Activated T-helper 1 cell treated with Interleukin-2 at 50 U/mL for 16 hours (primary cell): ENCODE data around the gene ALDH1A2.

Experiments
- DNase-seq: peaks from one replicate; pipeline ENCODE4 v3.0.0-alpha.2; 2020; ENCODE audit warnings: low read depth

The ALDH1A2 gene

DNA sequence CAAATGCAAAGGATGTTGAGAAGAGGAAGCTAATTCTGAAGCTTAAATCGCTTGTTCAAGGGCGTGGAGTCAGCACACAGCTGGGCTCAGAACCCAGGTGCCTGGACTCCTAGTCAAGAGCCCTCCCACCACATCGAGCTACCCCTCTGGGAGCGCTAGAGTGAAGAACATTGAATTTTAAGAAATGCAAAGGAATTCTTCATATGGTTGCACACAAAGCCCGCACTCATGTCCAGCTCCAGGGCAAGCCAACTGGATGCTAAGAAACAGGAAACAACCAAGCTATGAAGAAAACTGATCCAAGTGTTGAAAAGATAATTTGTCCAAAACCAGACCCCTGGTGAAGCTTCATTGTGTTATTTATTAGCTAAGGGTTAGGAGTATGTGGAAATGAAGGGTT, 122.3 kb downstream of the ALDH1A2 start:
- DNase-seq, result no peak

- no peak for DNase-seq
These were observed 123.7 kb downstream of the ALDH1A2 start for GRCh38 chr15:57941816-57942215.

DNA sequence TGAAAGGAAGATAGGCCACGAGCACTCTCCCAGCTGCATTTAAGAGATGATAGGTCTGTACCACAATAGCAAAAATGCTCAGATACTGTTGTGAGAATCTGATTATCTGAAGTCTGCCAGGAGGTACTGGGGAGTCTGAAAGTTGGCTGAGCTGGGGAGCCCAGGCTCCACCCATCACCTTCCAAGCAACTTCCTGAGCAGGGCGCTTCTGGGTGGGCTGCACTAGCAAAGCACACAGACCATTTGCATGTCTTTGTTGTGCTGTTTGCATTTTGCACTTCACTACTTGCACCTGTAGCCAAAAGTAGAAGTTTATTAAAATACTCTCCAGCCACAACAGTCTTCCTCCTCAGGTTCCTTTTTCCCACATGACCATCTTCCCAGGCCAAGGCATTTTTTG, 133.2 kb downstream of the ALDH1A2 start:
- no peak for DNase-seq

DNA sequence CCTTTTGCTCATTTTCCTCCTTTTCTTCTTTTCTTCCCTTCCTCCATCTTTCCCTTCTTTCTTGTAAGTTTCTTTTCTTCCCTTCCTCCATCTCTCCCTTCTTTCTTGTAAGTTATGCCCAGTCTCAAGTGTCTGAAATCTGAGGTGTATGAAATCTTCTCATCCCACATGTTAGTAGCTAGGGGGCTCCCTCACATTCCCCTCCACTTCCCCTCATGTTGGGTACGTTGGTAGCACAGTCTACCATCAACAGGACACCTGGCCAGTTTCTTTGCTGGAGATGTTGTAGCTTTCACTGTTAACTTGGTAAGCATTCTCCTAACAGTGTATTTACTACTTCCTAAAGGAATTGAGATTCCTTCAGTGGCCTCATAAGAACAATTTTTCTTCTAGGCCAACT, 133.9 kb downstream of the ALDH1A2 start:
- DNase-seq, result no peak

GRCh38 chr15:57927091-57927631, 138.3 kb downstream of the ALDH1A2 start:
- DNase-seq, result no peak

DNA sequence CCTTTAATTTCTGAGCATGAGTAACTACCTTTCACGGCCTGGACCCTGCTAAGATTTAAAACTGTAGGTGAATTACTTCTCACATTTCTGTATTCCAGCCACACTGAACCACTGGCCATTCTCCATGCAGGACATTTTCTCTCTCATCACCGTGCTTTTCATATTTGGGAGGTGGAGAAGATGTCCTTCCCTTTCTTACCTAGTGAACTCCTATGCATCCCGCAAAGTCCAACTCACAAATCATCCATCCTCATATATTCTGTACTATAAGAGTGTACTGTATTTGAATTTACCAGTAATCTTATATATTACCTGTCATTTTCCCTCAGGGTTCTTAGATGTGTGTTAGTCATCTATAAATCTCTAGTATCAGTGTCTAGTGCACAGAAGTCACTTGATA, 139.9 kb downstream of the ALDH1A2 start:
- no peak for DNase-seq

GRCh38 chr15:57924598-57924997, 140.9 kb downstream of the ALDH1A2 start:
- no peak for DNase-seq

DNA sequence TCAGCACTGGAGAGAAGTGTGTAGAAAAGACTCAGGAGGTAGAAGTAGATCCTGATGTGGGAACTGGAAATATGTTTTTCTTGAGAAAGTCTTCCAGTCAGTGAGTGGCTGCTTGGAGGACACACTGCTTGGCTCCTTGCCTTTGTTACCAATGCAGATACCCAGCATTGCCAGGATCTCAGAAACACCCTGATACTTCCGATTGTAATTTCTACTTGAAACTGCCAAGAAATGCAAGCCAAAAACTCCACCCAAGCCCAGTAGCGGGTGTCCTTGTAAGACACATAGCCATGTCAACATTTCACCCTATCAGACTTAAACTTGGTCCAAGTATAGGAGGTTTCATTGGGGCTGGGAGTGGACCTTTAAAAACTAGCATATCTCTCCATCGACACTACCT, 141.8 kb downstream of the ALDH1A2 start:
- DNase-seq, result no peak

DNA sequence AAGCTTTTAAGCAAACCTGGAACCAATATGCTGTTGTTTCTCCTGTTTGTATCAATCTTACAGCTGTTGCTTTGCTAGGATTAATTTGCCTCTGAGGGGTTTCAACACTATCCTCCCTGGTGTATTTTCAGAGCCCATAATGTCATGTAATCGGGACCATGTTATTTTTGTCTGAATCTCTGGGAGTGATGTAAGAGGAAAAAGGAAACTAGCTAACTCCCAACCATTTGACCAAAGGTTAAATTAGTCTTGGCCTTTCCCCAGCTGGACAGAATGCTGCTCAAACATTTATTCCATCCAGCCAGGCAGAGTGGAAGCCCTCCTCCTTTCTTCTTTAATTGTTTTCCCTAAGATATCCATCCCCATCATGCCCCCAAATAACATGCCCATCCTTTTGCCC, 142.2 kb downstream of the ALDH1A2 start:
- no peak for DNase-seq

- no peak for DNase-seq
These were observed 142.7 kb downstream of the ALDH1A2 start for GRCh38 chr15:57922776-57923175.

DNA sequence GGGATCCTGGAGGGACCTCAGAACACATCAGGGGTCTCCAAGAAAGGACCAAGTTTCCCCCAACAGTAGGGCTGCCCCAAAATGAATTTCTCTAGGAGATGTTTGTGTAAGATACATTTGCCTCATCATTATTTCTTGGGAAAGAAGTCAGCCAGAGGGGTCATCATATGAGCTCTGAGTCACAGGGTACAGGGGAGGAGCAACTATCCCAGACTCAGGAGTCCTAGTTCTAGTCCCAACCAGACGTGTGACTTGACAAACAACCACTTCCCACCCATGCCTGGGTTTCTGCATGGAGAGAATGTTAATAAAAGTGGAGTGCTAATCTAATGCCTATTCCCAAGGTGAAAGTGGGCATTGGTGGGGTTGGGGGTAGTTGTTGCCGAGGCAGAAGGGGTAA, 144.1 kb downstream of the ALDH1A2 start:
- DNase-seq, result no peak

DNA sequence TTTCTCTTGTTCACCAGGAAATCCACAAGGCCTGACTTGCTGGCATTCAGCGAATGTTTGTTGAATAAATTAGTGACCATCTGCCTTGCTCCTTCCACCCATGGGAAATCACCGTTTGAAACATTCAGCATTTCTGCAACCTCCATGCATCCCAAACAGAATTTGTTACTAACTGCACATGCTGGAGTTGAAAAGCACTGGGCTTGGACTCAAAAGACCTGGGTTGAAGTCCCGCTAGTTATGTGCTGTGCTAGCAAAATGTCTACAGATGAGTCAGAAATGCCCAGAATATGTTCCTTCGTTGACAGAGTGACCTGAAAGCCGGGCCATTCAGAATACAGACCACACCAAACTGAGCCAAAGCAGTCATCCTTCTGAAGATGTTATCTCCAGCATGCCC, 144.6 kb downstream of the ALDH1A2 start:
- no peak for DNase-seq

GRCh38 chr15:57919754-57920153, 145.8 kb downstream of the ALDH1A2 start:
- no peak for DNase-seq

- no peak for DNase-seq
These were observed 147.5 kb downstream of the ALDH1A2 start for GRCh38 chr15:57917998-57918397.

DNA sequence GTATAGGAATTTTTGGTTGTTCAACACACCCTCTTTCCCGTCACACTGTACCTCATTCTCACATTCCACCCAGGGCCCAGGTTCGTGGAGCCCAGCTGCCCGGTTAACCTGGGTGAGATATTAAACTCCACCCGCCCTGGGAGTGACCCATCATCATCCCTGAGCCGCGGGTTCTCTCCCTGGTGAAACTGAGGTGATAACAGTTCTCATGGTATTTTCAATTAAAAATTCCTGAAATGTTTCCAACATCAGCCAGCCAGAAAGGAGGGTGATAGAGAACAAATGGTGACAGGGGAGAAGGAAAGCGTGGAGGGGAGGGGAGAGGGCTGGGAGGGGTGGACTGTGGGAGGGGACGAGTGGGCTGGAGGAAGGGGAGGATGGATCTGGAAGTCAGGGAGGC, 148.8 kb downstream of the ALDH1A2 start:
- DNase-seq, result no peak

DNA sequence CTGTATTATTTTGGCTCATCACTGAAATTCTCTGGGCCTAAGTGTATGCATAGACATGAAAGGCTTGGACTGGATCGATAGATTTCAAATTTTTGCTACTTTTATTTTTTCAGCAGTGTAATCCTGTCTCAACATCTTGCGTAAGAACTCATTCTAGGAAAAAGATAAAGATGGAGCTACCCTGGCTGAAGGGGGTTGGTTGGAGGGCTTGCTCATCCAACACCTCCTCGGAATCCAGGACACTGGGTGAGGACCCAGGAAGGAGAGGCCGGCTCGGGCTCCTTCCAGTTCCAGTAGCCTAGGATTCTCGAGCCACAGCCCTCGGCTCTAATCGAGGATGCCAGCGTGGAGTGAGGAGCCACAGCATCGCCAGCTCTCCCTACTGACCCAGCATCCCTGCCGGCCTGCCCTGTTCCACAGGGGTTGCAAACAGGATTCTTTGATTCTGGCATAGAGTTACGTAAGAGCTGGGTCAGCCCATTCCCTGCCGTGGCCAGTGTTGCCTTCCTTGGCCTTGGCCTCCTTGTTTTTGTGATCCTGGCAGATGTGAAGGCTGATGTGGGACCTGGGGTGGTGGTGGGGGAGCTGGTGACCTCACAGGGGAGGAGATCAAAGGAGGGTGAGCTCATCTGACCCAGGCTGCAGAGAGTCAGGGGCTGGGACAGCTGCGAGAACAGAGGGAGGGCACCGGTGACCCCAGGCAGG, 149.5 kb downstream of the ALDH1A2 start:
- DNase-seq, result no peak

GRCh38 chr15:57914350-57915055, 151.0 kb downstream of the ALDH1A2 start:
- DNase-seq, result no peak

DNA sequence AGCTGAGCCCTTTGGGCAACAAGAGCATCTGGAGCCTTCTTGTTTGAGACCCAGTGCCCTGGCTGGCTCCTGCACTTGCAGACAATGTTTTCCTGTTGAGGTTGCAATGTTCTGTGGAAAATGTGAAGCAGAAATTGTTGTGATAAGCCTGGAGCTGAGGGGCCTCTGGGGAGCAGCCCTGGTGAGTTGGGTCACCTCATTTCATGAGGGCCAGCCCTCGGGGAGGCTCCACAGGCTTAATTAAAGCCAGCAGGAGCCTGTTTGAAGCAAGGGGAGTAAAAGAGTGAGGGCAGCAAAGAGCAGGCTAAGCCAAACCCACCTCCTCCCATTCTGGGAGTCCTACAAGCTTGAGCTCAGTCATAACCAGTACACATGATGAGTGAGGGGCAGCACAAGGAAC, 154.3 kb downstream of the ALDH1A2 start:
- no peak for DNase-seq

DNA sequence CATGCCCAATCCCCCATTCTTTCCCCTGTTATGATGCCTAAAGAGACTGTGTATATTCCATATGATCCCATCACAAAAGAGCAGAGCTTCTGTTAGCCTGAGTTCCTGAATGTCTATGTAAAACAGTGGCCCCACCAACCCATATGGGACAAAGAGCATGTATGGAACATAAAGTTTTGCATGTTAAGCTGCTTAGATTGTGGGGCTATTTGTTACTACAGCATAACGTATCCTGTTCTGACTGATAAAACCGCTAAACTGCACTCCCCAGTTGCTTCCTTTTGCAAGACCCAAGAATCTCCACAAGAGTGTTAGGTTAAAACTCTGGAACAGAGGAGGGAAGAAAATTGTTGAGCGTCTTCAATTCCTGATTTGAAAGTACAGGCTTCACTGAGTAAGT, 154.8 kb downstream of the ALDH1A2 start:
- no peak for DNase-seq

DNA sequence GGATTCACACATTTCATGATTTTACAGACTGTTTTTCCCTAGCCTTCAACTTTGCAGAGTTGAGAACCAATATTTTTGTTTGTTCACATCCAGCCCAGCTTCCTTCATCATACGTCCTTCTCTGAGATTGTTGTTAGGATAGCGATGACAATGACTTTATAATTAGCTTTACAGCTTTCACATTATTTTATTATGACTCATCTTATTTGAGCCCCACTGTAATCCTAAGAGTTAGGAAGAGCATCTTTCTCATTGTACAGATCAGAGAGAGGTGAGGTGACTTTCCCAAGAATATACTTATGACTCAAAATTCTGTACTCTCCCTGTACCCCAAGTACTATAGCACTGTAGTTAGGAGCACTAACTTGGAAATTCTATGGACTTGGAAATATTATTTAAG, 156.1 kb downstream of the ALDH1A2 start:
- no peak for DNase-seq

DNA sequence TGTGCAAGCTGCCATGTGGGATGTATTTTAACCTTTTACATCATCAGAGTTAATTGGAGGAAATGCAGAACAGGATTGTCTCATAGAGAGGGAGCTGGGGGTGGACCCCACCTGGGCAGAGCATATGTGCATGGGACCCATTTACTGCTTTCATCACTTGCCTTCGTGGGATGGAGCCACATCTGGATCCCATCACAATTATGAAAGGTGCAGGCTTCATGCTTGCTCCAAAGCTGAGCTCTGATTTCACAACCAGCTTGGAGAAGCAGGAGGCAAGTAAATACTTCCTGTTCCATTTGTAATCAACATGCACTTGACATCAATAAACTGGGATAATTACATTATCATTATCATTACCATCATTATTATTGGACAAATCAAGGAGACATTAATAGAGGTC, 161.9 kb downstream of the ALDH1A2 start:
- no peak for DNase-seq
